GM21723 (cell line): ENCODE measurements around the gene CEP72.
"Not testable (repeated sequence)": the region's sequence is repeated elsewhere in the genome, so short reads cannot be mapped to it uniquely, and the experiment has no call there.

Experiments
- ATAC-seq: cut with Tn5 transposase; IDR thresholded peaks from one replicate; pipeline ENCODE4 v1.9.1; 2021; ENCODE audit warnings: mild to moderate bottlenecking, moderate library complexity; ENCODE audit not compliant: unreplicated experiment

CEP72 gene

DNA sequence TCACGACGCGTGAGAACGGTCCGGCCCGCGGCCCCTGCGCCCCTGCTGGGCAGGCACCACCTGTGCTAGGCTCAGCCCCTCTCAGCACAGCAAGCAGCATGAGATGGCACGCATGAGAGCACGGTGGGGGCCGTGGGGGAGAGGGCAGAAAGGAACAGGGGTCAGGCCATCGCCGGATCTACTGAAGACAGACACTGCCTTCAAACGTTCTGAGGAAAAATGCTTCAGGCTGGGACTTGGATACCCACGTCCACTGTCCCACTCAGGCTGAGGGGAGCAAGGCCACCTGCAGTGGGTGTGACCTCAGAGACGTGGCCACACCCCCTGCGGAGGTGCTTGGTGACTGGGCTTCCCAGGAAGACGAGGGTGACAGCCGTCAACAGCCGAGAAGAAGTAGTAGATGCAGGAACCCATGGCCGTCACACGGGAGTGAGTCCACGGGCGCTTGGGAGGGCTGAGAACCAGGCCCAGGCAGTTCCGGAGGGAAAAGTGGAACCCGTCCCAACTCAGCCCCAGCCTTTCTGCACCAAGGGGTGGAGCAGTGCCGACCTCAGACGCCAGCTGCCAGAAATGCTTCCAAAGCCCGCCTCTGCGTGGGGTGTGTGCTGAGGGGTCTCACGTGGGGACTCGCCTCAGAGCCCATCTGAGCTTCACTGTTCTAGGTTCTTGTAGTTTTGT, 68.1 kb downstream of the CEP72 start:
- ATAC-seq, result not testable (repeated sequence)

DNA sequence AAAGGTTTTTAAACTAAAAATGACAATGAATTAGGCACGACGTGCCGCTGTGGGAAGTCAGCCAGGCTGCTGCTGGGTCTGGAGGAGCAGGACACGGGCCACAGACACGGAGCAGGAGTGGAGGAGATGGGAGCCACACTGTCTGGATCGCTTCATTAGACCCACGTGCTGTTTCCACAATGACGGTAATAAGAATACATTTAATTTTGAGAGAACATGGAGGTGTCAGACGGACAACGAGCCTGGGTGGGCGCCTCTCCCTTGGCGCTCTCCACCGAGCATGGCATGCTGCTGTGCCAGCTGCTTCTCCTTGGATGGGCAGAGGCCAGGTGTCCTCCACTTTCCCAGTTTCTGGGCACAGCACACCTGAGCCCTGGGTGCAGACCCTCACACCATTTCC, 68.7 kb downstream of the CEP72 start:
- not testable (repeated sequence) for ATAC-seq

DNA sequence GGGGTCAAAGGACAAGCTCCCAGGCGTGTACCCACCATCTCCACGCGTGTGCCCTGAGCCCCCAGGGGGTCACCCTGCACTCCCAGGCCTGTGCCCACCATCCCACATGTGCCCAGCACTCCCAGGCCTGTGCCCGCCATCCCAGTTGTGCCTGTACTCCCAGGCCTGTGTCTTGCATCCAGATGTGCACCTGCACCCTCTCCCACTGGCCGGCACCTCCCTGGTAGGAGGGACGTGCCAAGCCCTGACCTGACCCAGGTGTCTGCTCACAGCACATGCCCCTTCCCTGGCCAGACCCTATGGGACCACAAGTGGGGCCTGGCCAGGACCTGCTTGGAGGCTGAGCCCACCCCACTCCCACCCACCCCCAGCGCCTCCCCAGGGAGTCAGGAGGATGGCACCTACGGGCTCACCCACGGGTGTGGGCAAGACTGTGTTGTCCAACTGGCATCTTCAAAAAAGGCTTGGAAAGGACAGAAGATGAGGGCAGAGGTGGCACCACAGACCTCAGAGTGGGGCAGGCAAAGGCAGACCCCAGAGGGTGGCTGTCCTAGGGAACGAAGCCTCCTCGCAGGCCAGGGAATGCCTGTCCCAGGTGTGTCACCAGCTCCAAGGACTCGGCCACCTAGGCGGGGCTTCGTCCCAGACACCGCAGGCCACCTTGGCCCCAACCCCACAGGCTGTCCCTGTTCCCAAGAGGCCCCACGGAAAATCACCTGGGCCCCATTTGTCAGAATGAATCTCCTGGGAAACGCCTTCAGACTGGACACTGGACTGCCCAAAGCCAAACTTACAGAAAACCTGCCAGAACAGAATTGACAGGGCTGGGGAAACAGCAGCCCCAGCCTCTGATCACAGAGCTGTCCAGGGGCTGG, 69.4 kb downstream of the CEP72 start:
- ATAC-seq, result not testable (repeated sequence)

DNA sequence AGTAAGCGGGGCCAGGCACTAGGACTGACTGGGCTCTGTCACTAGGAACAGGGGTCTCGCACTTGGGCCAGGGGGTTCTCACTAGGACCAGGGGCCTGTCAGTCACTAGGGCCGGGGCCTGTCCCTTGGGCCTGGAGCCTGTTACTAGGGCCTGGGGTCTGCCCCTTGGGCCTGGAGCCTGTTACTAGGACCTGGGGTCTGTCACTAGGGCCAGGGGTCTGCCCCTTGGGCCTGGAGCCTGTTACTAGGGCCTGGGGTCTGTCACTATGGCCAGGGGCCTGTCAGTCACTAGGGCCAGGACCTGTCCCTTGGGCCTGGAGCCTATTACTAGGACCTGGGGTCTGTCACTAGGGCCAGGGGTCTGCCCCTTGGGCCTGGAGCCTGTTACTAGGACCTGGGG, 70.1 kb downstream of the CEP72 start:
- not testable (repeated sequence) for ATAC-seq

DNA sequence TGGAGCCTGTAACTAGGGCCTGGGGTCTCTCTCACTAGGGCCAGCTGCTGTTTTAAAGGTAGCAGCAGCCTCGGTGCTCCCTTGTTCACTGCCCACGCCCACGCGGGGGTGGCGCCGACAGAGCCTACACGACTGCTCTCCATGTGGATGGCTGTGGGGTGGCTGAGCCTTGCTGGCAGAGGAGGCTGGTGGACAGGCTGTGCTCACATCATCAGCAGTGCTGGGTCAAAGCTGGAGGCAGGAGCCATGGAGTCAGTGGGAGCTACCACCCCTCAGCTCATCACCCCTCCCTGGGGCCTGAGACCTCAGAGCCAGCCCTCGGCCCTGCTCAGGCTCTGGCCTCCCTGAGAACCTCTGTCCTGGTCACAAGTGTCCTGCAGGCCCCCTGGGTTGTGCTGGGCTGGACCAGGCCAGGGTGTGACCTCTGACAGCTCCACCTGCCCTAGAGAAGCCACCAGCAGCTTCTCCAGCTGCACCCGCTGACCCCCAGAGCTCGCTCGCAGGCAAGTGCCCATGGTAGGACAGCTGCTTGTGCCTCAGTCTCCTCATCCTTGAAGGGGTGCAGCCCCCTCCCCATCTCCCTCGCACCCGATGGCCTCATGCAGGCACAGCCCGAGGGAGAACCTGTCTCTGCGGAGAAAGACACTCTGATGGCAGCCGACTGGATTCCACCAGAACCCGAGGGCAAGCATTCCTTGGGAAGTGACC, 70.7 kb downstream of the CEP72 start:
- not testable (repeated sequence) for ATAC-seq

DNA sequence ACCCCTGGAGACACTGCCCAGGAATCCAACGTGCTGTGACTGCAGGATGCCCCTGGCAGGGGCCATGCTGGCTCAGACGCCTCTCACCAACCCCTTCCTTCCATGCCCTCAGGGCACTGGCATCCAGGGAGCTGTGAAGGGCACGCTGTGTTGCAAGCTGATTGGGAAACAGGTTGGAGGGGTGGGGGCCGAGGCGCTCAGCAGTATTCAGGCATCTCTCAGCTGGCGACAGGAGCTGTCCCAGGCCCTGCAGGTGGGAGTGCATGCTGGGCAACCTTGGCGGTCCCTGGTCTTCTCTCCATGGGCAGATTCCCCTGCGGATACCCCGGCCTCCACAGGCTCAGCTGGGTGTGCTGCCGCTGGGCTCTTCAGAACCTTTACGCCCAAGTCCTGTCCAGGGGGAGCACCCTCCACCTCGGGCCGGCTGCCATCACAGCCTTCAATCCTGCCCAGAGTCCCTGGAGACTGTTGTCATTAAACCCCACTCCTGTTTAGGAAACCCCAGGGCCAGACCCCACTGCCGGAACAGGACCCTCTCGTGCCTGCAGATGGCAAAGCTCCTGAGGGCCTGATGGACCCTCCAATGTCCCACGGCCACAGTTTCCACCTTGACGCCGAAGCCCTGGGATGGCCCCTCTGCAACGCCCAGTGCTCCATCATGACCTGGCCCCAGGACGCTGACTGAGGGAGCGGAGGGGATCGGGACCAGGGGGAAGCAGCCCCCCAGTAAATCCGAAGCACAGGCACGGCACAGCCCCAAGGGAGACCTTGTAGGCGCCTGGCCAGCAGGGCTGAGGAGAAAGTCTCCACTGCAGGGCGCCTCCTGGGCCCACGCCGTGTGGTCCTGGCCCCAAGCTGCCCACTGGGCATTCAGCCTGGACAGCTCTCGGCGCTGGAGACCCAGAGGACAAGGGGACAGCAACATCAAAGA, 71.7 kb downstream of the CEP72 start:
- no peak for ATAC-seq

- ATAC-seq, result no peak
Measured at GRCh38 chr5:684751-685216, 72.6 kb downstream of the CEP72 start.

- ATAC-seq, result no peak
Measured at GRCh38 chr5:685262-686171, 73.4 kb downstream of the CEP72 start.

GRCh38 chr5:686172-686523, 74.0 kb downstream of the CEP72 start:
- not testable (repeated sequence) for ATAC-seq

DNA sequence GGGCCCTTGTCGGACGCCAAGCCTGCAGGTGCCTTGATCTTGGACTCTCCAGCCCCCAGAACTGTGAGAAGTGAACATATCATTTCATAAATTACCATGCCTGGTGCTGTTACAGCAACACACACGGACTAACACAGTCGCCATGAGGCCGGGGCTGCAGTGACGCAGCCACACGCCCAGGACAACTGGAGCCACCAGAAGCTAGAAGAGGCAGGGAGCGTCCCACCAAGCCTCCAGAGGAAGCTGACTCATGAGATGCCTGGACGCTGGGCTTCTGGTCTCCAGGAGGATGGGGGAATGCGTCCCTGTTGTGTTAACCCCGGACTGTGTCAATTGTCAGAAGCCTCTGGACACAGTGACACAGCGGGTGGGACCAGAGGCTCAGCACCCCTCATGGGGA, 74.8 kb downstream of the CEP72 start:
- ATAC-seq, result not testable (repeated sequence)

DNA sequence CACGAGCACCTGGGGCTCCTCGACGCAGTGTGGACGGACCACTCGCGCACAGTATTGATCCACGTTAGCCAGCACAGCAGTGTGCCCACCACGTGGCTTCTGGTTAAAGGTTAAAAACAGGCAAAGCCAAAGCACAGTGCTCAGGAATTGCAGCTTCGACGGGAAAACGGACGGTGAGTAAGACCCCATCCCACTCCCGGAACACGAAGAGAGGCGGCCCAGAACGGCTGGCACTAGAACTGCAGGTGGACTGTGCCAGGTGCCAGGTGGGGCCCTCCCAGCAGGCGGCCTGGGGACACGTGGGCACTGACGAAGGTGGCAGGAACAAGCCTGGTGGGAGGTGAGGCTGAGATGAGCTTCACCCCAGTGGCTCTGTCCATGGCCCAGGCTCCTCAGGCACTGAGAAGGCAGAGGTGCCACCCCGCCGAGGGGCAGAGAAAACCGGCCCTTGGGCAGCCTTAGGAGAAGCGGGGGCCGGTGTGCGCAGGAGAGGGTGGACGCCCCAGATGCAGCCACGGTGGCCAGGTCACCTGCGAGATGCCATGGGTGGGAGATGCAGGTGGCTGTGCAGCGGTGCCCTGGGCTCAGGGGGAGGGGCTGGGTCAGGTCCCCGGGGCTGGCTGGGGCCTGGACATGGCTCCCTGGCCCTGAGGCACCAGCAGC, 76.3 kb downstream of the CEP72 start:
- not testable (repeated sequence) for ATAC-seq

- ATAC-seq, result not testable (repeated sequence)
Measured at GRCh38 chr5:690293-690692, 78.2 kb downstream of the CEP72 start.

DNA sequence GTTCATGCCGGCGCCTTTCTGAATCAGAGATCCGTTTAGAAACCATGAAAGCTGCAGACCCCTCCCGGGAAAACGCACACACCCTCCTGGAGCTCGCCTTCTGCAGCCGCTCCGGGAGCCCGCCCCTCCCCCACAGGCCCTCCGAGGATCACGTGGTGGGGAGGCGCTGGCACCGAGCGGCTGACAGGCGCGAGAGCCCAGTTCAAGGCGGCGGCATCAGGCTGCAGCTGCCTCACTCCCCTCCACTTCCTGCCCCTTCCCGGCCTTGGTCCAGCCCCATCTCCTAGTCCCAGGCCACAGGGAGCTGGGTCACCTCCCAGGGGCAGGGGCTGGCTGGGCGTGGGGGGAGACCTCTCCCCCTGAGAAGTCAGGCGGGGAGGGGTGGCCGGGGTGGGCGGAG, 78.9 kb downstream of the CEP72 start:
- ATAC-seq, result not testable (repeated sequence)

DNA sequence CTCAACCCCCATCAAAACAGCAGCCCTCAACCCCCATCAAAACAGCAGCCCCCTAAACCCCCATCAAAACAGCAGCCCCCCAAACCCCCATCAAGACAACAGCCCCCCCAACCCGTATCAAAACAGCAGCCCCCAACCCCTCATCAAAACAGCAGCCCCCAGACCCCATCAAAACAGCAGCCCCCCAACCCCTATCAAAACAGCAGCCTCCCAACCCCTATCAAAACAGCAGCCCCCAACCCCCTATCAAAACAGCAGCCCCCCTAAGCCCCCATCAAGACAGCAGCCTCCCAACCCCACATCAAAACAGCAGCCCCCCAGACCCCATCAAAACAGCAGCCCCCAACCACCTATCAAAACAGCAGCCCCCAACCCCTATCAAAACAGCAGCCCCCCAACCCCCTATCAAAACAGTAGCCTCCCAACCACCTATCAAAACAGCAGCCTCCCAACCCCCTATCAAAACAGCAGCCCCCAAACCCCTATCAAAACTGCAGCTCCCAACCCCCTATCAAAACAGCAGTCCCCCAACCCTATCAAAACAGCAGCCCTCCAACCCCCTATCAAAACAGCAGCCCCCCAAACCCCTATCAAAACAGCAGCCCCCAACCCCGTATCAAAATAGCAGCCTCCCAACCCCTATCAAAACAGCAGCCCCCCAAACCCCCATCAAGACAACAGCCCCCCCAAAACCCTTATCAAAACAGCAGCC, 79.8 kb downstream of the CEP72 start:
- ATAC-seq, result no peak

DNA sequence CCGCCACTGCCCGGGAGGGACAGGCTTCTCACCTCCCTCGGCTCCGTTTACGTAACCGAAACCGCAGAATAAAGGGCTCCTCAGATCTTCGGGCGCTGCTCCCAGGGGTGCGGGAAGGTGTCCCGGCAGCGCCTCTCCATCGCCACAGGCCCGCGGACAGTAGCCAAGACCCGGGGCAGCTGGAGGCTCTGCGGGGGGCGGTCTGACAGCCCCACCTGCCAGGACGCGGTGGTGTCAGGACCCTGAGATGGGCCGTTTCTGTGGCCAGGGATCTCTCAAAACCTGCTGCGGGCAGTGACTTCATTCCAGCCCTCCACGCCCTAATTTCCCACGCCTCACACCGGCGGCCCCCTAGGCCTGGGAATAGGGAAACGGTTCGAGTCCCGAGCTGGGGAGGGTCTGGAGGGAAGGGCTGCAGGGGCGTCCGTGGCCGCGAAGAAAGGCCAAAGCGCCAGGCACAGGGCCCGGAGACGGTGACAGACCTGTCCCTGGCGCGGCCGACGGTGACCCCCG, 80.4 kb downstream of the CEP72 start:
- ATAC-seq, result not testable (repeated sequence)

GRCh38 chr5:693271-694041, 81.3 kb downstream of the CEP72 start, which contains the start of gene TPPP:
TSS of gene TPPP (minus strand) at chr5:693352. CDS start at chr5:678060, 15,292 bp downstream.
- peak; percentile 78 for ATAC-seq

DNA sequence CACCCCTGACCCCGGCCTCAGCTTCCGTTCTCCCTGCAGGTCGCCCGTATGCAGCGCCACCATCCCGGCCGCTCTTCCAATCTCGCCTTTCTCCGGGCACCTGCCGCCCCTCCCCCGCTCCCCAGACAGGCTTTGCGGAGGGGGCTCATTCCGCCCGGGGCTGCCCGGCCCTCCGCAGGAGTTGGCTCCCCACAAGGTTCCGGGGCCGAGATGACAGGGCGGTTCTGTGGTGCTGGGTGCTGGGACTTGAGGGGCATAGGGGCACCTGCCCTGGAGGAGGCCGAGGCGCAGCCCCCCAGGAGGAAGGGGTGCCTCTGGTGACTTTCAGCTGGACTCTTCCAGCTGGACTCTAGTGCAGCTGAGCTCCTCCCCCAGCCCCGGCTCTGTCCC, 81.9 kb downstream of the CEP72 start:
- ATAC-seq, result not testable (repeated sequence)
